ENCODE data around the gene FZD1.

DNA sequence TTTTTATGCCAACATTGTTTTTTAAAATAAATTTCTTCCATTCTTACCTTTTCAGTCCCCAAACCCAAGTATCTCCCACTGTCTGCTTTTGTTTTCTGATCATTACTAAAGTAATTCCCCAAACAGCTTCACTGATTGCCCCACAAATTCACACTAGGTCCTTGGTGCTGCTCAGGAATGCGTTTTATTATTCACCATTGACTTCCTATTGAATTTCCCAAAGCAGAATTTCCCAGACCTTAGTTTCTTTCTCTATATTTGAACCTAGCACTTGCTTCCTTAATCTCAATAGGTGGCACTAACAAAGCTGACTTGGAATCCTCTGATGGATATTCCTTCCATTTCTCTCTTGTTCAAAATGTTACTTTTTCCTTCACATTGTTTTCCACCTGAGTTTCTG lies 52.2 kb downstream of the FZD1 start:
- TF ChIP-seq, protein P1, sequence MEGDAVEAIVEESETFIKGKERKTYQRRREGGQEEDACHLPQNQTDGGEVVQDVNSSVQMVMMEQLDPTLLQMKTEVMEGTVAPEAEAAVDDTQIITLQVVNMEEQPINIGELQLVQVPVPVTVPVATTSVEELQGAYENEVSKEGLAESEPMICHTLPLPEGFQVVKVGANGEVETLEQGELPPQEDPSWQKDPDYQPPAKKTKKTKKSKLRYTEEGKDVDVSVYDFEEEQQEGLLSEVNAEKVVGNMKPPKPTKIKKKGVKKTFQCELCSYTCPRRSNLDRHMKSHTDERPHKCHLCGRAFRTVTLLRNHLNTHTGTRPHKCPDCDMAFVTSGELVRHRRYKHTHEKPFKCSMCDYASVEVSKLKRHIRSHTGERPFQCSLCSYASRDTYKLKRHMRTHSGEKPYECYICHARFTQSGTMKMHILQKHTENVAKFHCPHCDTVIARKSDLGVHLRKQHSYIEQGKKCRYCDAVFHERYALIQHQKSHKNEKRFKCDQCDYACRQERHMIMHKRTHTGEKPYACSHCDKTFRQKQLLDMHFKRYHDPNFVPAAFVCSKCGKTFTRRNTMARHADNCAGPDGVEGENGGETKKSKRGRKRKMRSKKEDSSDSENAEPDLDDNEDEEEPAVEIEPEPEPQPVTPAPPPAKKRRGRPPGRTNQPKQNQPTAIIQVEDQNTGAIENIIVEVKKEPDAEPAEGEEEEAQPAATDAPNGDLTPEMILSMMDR (IDR thresholded peaks at IDR 0.05; ENCODE audit: poor library complexity, severe bottlenecking), result no peak
- TF ChIP-seq, protein P2, sequence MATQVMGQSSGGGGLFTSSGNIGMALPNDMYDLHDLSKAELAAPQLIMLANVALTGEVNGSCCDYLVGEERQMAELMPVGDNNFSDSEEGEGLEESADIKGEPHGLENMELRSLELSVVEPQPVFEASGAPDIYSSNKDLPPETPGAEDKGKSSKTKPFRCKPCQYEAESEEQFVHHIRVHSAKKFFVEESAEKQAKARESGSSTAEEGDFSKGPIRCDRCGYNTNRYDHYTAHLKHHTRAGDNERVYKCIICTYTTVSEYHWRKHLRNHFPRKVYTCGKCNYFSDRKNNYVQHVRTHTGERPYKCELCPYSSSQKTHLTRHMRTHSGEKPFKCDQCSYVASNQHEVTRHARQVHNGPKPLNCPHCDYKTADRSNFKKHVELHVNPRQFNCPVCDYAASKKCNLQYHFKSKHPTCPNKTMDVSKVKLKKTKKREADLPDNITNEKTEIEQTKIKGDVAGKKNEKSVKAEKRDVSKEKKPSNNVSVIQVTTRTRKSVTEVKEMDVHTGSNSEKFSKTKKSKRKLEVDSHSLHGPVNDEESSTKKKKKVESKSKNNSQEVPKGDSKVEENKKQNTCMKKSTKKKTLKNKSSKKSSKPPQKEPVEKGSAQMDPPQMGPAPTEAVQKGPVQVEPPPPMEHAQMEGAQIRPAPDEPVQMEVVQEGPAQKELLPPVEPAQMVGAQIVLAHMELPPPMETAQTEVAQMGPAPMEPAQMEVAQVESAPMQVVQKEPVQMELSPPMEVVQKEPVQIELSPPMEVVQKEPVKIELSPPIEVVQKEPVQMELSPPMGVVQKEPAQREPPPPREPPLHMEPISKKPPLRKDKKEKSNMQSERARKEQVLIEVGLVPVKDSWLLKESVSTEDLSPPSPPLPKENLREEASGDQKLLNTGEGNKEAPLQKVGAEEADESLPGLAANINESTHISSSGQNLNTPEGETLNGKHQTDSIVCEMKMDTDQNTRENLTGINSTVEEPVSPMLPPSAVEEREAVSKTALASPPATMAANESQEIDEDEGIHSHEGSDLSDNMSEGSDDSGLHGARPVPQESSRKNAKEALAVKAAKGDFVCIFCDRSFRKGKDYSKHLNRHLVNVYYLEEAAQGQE (IDR thresholded peaks at IDR 0.05; ENCODE audit: borderline replicate concordance), result no peak
- TF ChIP-seq POLR2AphosphoS5 (IDR thresholded peaks at IDR 0.05) (no peak), EZH2 (IDR thresholded peaks at IDR 0.05; ENCODE audit: borderline replicate concordance, insufficient read depth, low read length, poor library complexity, severe bottlenecking) (no peak)

Measured in neural cell (in vitro differentiated cells).